Raji (cell line): ENCODE measurements around the gene GADD45A.

Experiments
- POLR2A ChIP-seq: IDR thresholded peaks from 2 replicates; pipeline ENCODE4 v1.6.1; 2011; ENCODE audit warnings: low read depth, low read length, control low read depth; ENCODE audit not compliant: insufficient read depth

GADD45A gene

GRCh38 chr1:67721650-67722291 is 36.8 kb downstream of the GADD45A start:
- TF ChIP-seq POLR2A, result no peak

GRCh38 chr1:67722292-67722944 is 37.4 kb downstream of the GADD45A start:
- no peak for TF ChIP-seq POLR2A

DNA sequence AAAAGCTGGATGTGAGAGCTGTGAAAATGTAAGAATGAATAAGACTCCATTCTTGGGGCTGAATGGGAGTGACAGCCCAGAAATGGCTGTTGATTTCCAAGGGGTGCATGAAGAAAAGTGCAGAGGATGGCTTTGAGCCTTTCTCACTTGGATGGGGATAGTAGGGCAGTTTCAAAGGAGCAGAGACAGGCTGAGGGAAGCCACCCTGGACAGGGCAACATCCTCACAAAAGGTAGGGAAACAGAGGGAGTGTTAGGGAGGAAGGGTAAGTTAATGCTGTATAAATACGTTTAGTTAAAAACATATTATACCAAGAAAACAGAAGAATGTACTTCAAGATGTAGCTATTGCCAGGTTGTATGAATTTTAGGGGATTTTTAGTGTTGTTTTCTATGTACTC is 38.1 kb downstream of the GADD45A start:
- TF ChIP-seq POLR2A, result no peak

DNA sequence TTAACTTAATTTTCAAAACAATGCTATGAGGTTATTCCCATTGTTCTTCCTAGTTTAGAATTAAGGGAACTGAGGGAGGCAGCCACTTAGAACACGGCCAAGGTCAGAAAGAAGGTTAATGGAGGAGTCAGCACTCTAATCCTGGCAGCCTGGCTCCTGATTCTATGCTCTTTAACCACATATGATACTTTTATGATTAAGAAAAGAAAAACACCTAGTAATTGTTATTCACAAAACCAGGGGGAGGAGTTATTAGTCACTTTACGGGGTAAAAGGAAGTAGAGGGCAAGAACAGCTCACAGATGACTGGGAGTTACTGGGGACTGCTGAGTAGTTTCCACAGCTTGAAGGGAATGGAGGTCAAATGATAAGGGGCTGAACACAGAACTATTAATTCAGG is 38.6 kb downstream of the GADD45A start:
- TF ChIP-seq POLR2A, result no peak

GRCh38 chr1:67724928-67725560 is 40.0 kb downstream of the GADD45A start:
- no peak for TF ChIP-seq POLR2A

DNA sequence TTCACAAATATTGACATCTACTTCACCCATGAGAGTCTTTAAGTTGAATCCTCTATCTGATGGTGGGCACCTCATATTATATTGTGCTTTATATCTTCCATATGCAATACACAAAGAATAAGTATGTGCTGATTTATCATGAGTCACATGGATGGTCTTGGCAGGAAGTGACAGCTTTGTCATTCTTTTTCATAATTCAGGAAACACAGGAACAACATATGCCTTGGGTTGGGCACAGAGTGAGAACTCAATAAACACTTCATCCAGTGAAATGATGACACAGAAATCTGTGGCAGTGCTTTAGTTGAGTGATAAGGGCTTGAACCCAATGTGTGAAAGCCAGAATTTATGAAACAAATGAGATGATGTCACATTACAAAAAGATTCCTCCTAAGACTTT is 41.2 kb downstream of the GADD45A start:
- no peak for TF ChIP-seq POLR2A

DNA sequence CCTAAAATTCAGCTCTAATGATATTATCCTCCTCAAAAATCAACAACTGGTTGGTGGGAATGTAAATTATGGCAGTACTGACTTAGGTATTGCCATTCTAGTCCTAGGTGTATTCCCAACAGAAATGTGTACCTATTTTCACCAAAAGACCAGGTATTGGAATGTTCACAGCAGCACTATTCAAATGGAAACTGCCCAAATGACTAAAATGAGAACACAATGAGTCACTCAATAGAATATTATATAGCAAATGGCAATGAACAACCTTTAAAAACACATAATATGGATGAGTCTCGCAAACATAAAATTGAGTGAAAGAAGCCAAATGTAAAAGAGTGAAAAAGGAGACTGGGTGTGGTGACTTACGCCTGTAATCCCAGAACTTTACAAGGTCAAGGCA is 44.9 kb downstream of the GADD45A start:
- TF ChIP-seq POLR2A, result no peak

- TF ChIP-seq POLR2A, result no peak
Measured at GRCh38 chr1:67731322-67731721, 46.3 kb downstream of the GADD45A start.

GRCh38 chr1:67732750-67733151 is 47.8 kb downstream of the GADD45A start:
- peak; percentile 30; the same call in 1 of the 2 replicates for TF ChIP-seq POLR2A

DNA sequence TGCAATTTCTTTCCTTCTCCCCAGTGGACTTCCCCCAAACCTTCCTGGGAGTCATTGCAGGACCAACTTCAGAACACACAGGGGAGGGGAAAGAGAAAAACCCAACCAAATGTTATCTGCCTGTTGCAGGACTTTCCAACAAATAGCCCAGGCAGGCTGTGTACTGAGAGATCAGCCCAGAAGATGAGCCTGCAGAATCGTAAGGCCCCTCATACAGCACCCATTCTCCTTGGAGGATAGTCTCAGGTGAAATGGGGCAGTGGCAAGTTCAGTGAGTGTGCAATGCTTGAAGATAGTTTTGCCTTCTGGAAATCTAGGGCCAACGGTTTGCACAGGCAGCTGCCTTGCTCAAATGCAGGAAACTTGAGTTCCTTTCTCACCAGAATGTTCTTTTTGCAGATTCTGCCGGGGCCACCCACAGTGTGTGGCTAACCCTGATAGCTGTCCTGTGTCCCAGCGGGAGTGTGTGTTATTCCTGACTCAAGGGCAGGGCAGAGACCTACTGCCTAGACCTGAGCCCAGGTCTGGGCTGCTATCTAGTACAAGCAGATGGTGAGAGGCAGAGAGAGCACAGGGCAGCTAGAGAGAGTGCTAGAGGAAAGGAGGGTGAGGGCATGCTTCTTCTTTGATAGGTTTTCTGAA is 48.8 kb downstream of the GADD45A start:
- TF ChIP-seq POLR2A, result peak; percentile 33; the same call in 1 of the 2 replicates

GRCh38 chr1:67734323-67734690 is 49.3 kb downstream of the GADD45A start:
- no peak for TF ChIP-seq POLR2A

DNA sequence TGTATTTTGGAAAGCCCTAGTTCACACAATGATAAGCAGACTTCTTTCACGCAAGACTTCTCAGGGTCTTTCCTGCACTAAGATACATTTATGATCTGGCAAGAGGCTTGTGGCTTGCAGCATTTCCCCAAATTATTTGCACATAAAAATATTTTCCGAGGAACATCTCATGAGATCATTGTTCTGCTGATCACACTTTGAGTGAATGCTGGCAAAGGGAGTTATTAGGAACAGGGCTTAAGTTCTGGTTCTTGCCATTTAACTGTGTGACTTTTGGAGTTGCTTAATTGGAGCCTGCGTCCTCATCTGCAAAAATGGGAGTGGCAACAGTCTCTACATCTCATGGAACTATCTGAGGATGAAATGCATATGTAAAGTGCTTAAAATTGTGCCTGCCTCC is 50.2 kb downstream of the GADD45A start:
- TF ChIP-seq POLR2A, result no peak

DNA sequence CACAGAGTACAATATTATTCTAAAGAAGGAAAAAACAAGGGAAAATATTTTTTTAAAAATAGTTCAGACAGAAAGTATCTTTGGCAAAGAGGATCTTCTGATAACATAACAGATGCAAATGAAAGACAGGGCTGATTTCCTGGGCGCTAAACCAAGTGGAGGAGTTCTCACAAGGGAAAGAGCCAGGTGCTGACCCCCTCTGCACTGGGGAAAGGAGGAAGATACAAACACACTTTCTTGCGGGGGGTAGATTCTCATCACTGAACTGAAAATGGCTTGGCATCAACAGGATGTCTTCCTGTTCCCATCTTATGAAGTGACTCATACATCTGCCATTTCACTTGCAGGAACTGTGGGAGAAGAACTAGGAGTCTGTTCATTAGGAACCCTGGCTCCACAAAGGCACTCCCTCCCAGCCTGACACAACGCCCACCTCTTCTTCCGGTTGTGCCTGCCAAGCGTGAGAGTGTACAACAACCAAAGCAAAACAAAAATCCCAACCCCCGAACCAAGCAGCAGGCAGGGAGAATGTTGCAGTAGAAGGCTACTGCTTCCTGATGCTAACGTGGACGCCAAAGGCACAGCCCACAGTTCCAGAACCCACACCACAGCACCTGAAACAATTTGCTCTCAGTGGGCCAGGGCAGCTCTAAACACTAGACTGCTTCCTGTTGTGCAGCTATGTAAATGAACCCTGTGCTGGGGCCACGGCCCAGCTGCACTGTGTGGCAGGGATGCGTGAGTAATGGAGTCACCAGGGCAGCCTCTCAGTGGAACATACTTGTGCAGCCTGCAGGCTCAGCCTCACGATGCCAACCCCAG is 51.0 kb downstream of the GADD45A start:
- peak; percentile 79; the same call in 1 of the 2 replicates for TF ChIP-seq POLR2A

GRCh38 chr1:67736750-67737149 is 51.7 kb downstream of the GADD45A start:
- TF ChIP-seq POLR2A, result no peak

- TF ChIP-seq POLR2A, result no peak
Measured at GRCh38 chr1:67737875-67738274, 52.9 kb downstream of the GADD45A start.
